ENCODE measurements around the gene BAG1. TPM values are rescaled to one million over a fixed set of nuclear protein-coding genes. Genes with fewer than 3 reads are reported as not detected.
A peak's percentile ranks its signal among the peaks of the same experiment; 100 is the strongest.

The BAG1 gene
- total and polyA plus RNA-seq, 2 experiments from 2014 or later: 44.7 to 55.4 TPM

- no peaks in the 10 kb centered on the region for H3K9me2 ChIP-seq (ENCODE audit: insufficient read depth)
- H3K4me2 ChIP-seq: peak overlapping the region; percentile 98
- H3K79me2 ChIP-seq (replicated peaks; ENCODE audit: insufficient read depth): peaks cover 40% of the 10 kb centered on the region
- H3K27me3 ChIP-seq (ENCODE audit: insufficient read depth): no peaks in the 10 kb centered on the region
- peaks cover 19% of the 10 kb centered on the region for H4K20me1 ChIP-seq (replicated peaks; ENCODE audit: insufficient read depth)
- Mint-ChIP-seq H3K36me3 (ENCODE audit: low read depth) (peaks cover 61% of the 10 kb centered on the region), H3K27ac (peak overlapping the region; percentile 87), H3K4me3 (peak overlapping the region; percentile 97), H3K9me3 (no peaks in the 10 kb centered on the region), H3K4me1 (peaks cover 10% of the 10 kb centered on the region), H3K27me3 (ENCODE audit: insufficient read depth, low read depth, poor library complexity) (peaks cover 2% of the 10 kb centered on the region)
- peak; percentile 32 for DNase-seq (ENCODE audit: low spot score)
- H2AFZ ChIP-seq: peak overlapping the region; percentile 86
- peaks cover 5% of the 10 kb centered on the region; the same call in 1 of the 2 replicates for H3K4me1 ChIP-seq (ENCODE audit: insufficient read depth)
- no peak for TF ChIP-seq NANOG (IDR thresholded peaks at IDR 0.05; ENCODE audit: borderline replicate concordance)
- no peak for TF ChIP-seq EZH2phosphoT487 (IDR thresholded peaks at IDR 0.05; ENCODE audit: unreplicated experiment)
- no peak for TF ChIP-seq ZNF331 (CRISPR knock-in tag; IDR thresholded peaks at IDR 0.05; ENCODE audit: low read depth)
- no peak for TF ChIP-seq ZNF462 (CRISPR knock-in tag; IDR thresholded peaks at IDR 0.05)
- no peak for TF ChIP-seq CREB1 (CRISPR knock-in tag; IDR thresholded peaks at IDR 0.05; ENCODE audit: low read depth)
- no peak for TF ChIP-seq EZH2 (IDR thresholded peaks at IDR 0.05; ENCODE audit: low read depth, unreplicated experiment)
- no peak for TF ChIP-seq POLR2AphosphoS5 (IDR thresholded peaks at IDR 0.05; ENCODE audit: low read depth)
- TF ChIP-seq ETS1 (IDR thresholded peaks at IDR 0.05): no peak
- no peak for TF ChIP-seq CTCF (conservative IDR thresholded peaks at IDR 0.05; ENCODE audit: low read depth in 2 of 2)
- TF ChIP-seq ZNF114 (CRISPR knock-in tag; IDR thresholded peaks at IDR 0.05): no peak
- TF ChIP-seq STAT1 (IDR thresholded peaks at IDR 0.05; ENCODE audit: unreplicated experiment): no peak
- TF ChIP-seq REST (IDR thresholded peaks at IDR 0.05; ENCODE audit: unreplicated experiment): no peak
- TF ChIP-seq JUNB (IDR thresholded peaks at IDR 0.05; ENCODE audit: unreplicated experiment): no peak
- H3K4me3 ChIP-seq: peak overlapping the region; percentile 99
- H3K27ac ChIP-seq (ENCODE audit: low read depth): no peak overlapping the region
- peaks cover 50% of the 10 kb centered on the region for H3K36me3 ChIP-seq (ENCODE audit: insufficient read depth)
- ATAC-seq: peak; percentile 9
- H3F3A ChIP-seq (replicated peaks; ENCODE audit: low read depth): no peaks in the 10 kb centered on the region
Observed at GRCh38 chr9:33263131-33264002, 1.1 kb downstream of the BAG1 start.
